ENCODE results near the gene SPATA31E1.

SPATA31E1 gene

GRCh38 chr9:87880116-87880515, 2.6 kb upstream of the SPATA31E1 start:
- no peak overlapping the region for H2BK12ac ChIP-seq (ENCODE audit: low read length)
- WGBS, 2 donors (ENCODE audit: extremely low coverage in 2 of 2, insufficient read length in 2 of 2, insufficient replicate concordance in 1 of 2) = no CpG with 5 or more reads among the region's 8 CpGs
- peaks cover 0 to 5% of the 10 kb centered on the region in 2 donors for H3K4me1 ChIP-seq (ENCODE audit: control insufficient read depth in 2 of 2, insufficient read depth in 1 of 2, low read depth in 1 of 2, low read length in 2 of 2)
- no peak for DNase-seq (ENCODE audit: low spot score)
- no peaks in the 10 kb centered on the region for H3K27me3 ChIP-seq (ENCODE audit: control insufficient read depth in 3 of 3, insufficient read depth in 3 of 3, low read depth in 1 of 3, low read length in 3 of 3)
- no peak overlapping the region for H2AFZ ChIP-seq (ENCODE audit: low read length)
- H3K27ac ChIP-seq (replicated peaks; ENCODE audit: low read length) = no peak overlapping the region
- no peaks in the 10 kb centered on the region for H3K36me3 ChIP-seq (replicated peaks in 1 of 2; ENCODE audit: control insufficient read depth in 2 of 2, insufficient read depth in 2 of 2, low read length in 2 of 2)
- H3K14ac ChIP-seq (ENCODE audit: low read length) = no peak overlapping the region
- H3K4me3 ChIP-seq (ENCODE audit: low read length in 2 of 2) = no peak overlapping the region
- no peak overlapping the region for H2AK5ac ChIP-seq (ENCODE audit: low read depth, low read length)
- no peak overlapping the region for H2BK15ac ChIP-seq (ENCODE audit: low read length)
- no peak overlapping the region for H4K8ac ChIP-seq (ENCODE audit: low read depth, low read length)
- no peak overlapping the region for H4K91ac ChIP-seq (ENCODE audit: low read depth, low read length, poor library complexity)
- no peak overlapping the region for H3K4ac ChIP-seq (ENCODE audit: low read length)
- H3K9ac ChIP-seq (ENCODE audit: low read depth, low read length, poor library complexity) = no peak overlapping the region
- no peak overlapping the region for H3K4me2 ChIP-seq (ENCODE audit: insufficient read depth, low read length, poor library complexity, severe bottlenecking)
- no peak overlapping the region for H3K18ac ChIP-seq (ENCODE audit: low read length)
- H3K79me1 ChIP-seq (ENCODE audit: low read depth, low read length) = no peaks in the 10 kb centered on the region
- H2BK5ac ChIP-seq (ENCODE audit: low read length) = no peak overlapping the region
- H2BK120ac ChIP-seq (ENCODE audit: low read depth, low read length) = no peak overlapping the region
- no peaks in the 10 kb centered on the region for H3K9me3 ChIP-seq (replicated peaks in 1 of 2; ENCODE audit: control insufficient read depth in 2 of 2, insufficient read depth in 1 of 2, low read depth in 1 of 2, low read length in 2 of 2)
- no peak overlapping the region for H3K23ac ChIP-seq (ENCODE audit: low read depth, low read length, poor library complexity)

GRCh38 chr9:87880683-87881082, 2.0 kb upstream of the SPATA31E1 start:
- no peak overlapping the region for H4K91ac ChIP-seq (ENCODE audit: low read depth, low read length, poor library complexity)
- DNase-seq (ENCODE audit: low spot score) = no peak
- WGBS, 2 donors (ENCODE audit: extremely low coverage in 2 of 2, insufficient read length in 2 of 2, insufficient replicate concordance in 1 of 2) = no CpG with 5 or more reads among the region's 6 CpGs

GRCh38 chr9:87883274-87883673, 597 bp downstream of the SPATA31E1 start:
- H3K18ac ChIP-seq (ENCODE audit: low read length) = no peak overlapping the region
- no peak overlapping the region for H3K27ac ChIP-seq (replicated peaks; ENCODE audit: low read length)
- no peaks in the 10 kb centered on the region for H3K79me1 ChIP-seq (ENCODE audit: low read depth, low read length)
- peaks cover 0 to 5% of the 10 kb centered on the region in 2 donors for H3K4me1 ChIP-seq (ENCODE audit: control insufficient read depth in 2 of 2, insufficient read depth in 1 of 2, low read depth in 1 of 2, low read length in 2 of 2)
- WGBS, 2 donors (ENCODE audit: extremely low coverage in 2 of 2, insufficient read length in 2 of 2, insufficient replicate concordance in 1 of 2) = no CpG with 5 or more reads among the region's 6 CpGs
- no peaks in the 10 kb centered on the region for H3K36me3 ChIP-seq (replicated peaks in 1 of 2; ENCODE audit: control insufficient read depth in 2 of 2, insufficient read depth in 2 of 2, low read length in 2 of 2)
- no peak overlapping the region for H3K4ac ChIP-seq (ENCODE audit: low read length)
- no peak overlapping the region for H3K23ac ChIP-seq (ENCODE audit: low read depth, low read length, poor library complexity)
- no peak for DNase-seq (ENCODE audit: low spot score)
- H4K8ac ChIP-seq (ENCODE audit: low read depth, low read length) = no peak overlapping the region
- peak overlapping the region; percentile 60 for H2BK15ac ChIP-seq (ENCODE audit: low read length)
- no peak overlapping the region for H3K14ac ChIP-seq (ENCODE audit: low read length)
- H3K9me3 ChIP-seq (replicated peaks in 1 of 2; ENCODE audit: control insufficient read depth in 2 of 2, insufficient read depth in 1 of 2, low read depth in 1 of 2, low read length in 2 of 2) = no peaks in the 10 kb centered on the region
- H2BK120ac ChIP-seq (ENCODE audit: low read depth, low read length) = no peak overlapping the region
- H2BK5ac ChIP-seq (ENCODE audit: low read length) = peak overlapping the region; percentile 7
- no peak overlapping the region for H4K91ac ChIP-seq (ENCODE audit: low read depth, low read length, poor library complexity)
- no peaks in the 10 kb centered on the region for H3K27me3 ChIP-seq (ENCODE audit: control insufficient read depth in 3 of 3, insufficient read depth in 3 of 3, low read depth in 1 of 3, low read length in 3 of 3)
- no peak overlapping the region for H3K4me3 ChIP-seq (ENCODE audit: low read length in 2 of 2)
- no peak overlapping the region for H3K4me2 ChIP-seq (ENCODE audit: insufficient read depth, low read length, poor library complexity, severe bottlenecking)
- H3K9ac ChIP-seq (ENCODE audit: low read depth, low read length, poor library complexity) = no peak overlapping the region
- H2AK5ac ChIP-seq (ENCODE audit: low read depth, low read length) = peak overlapping the region; percentile 6
- H2BK12ac ChIP-seq (ENCODE audit: low read length) = no peak overlapping the region
- H2AFZ ChIP-seq (ENCODE audit: low read length) = no peak overlapping the region

More at GRCh38 chr9:87880683-87881082, 2.0 kb upstream of the SPATA31E1 start:
- H3K4ac ChIP-seq (ENCODE audit: low read length) = no peak overlapping the region
- H2BK120ac ChIP-seq (ENCODE audit: low read depth, low read length) = no peak overlapping the region
- H3K9me3 ChIP-seq (replicated peaks in 1 of 2; ENCODE audit: control insufficient read depth in 2 of 2, insufficient read depth in 1 of 2, low read depth in 1 of 2, low read length in 2 of 2) = no peaks in the 10 kb centered on the region
- H3K4me3 ChIP-seq (ENCODE audit: low read length in 2 of 2) = no peak overlapping the region
- no peaks in the 10 kb centered on the region for H3K79me1 ChIP-seq (ENCODE audit: low read depth, low read length)
- H3K4me1 ChIP-seq (ENCODE audit: control insufficient read depth in 2 of 2, insufficient read depth in 1 of 2, low read depth in 1 of 2, low read length in 2 of 2) = peaks cover 0 to 5% of the 10 kb centered on the region in 2 donors
- H3K14ac ChIP-seq (ENCODE audit: low read length) = no peak overlapping the region
- H3K23ac ChIP-seq (ENCODE audit: low read depth, low read length, poor library complexity) = no peak overlapping the region
- no peak overlapping the region for H3K9ac ChIP-seq (ENCODE audit: low read depth, low read length, poor library complexity)
- H3K4me2 ChIP-seq (ENCODE audit: insufficient read depth, low read length, poor library complexity, severe bottlenecking) = no peak overlapping the region
- no peak overlapping the region for H2AFZ ChIP-seq (ENCODE audit: low read length)
- no peaks in the 10 kb centered on the region for H3K27me3 ChIP-seq (ENCODE audit: control insufficient read depth in 3 of 3, insufficient read depth in 3 of 3, low read depth in 1 of 3, low read length in 3 of 3)
- H2BK15ac ChIP-seq (ENCODE audit: low read length) = no peak overlapping the region
- no peak overlapping the region for H2BK5ac ChIP-seq (ENCODE audit: low read length)
- H2AK5ac ChIP-seq (ENCODE audit: low read depth, low read length) = no peak overlapping the region
- H2BK12ac ChIP-seq (ENCODE audit: low read length) = no peak overlapping the region
- no peak overlapping the region for H3K27ac ChIP-seq (replicated peaks; ENCODE audit: low read length)
- H3K18ac ChIP-seq (ENCODE audit: low read length) = no peak overlapping the region
- peak overlapping the region; percentile 83 for H4K8ac ChIP-seq (ENCODE audit: low read depth, low read length)
- H3K36me3 ChIP-seq (replicated peaks in 1 of 2; ENCODE audit: control insufficient read depth in 2 of 2, insufficient read depth in 2 of 2, low read length in 2 of 2) = no peaks in the 10 kb centered on the region

- no peak overlapping the region for H3K4me3 ChIP-seq (ENCODE audit: low read length in 2 of 2)
- H3K9me3 ChIP-seq (replicated peaks in 1 of 2; ENCODE audit: control insufficient read depth in 2 of 2, insufficient read depth in 1 of 2, low read depth in 1 of 2, low read length in 2 of 2) = no peaks in the 10 kb centered on the region
- no peak overlapping the region for H2AFZ ChIP-seq (ENCODE audit: low read length)
- peaks cover 0 to 5% of the 10 kb centered on the region in 2 donors for H3K4me1 ChIP-seq (ENCODE audit: control insufficient read depth in 2 of 2, insufficient read depth in 1 of 2, low read depth in 1 of 2, low read length in 2 of 2)
- no peaks in the 10 kb centered on the region for H3K79me1 ChIP-seq (ENCODE audit: low read depth, low read length)
- no peak overlapping the region for H3K27ac ChIP-seq (replicated peaks; ENCODE audit: low read length)
- H2BK120ac ChIP-seq (ENCODE audit: low read depth, low read length) = no peak overlapping the region
- no peak overlapping the region for H2BK5ac ChIP-seq (ENCODE audit: low read length)
- no peak overlapping the region for H3K23ac ChIP-seq (ENCODE audit: low read depth, low read length, poor library complexity)
- no peak overlapping the region for H2BK12ac ChIP-seq (ENCODE audit: low read length)
- H3K4ac ChIP-seq (ENCODE audit: low read length) = no peak overlapping the region
- no CpG with 5 or more reads among the region's 8 CpGs for WGBS, 2 donors (ENCODE audit: extremely low coverage in 2 of 2, insufficient read length in 2 of 2, insufficient replicate concordance in 1 of 2)
- H3K9ac ChIP-seq (ENCODE audit: low read depth, low read length, poor library complexity) = no peak overlapping the region
- no peak overlapping the region for H4K91ac ChIP-seq (ENCODE audit: low read depth, low read length, poor library complexity)
- no peak overlapping the region for H3K18ac ChIP-seq (ENCODE audit: low read length)
- H3K36me3 ChIP-seq (replicated peaks in 1 of 2; ENCODE audit: control insufficient read depth in 2 of 2, insufficient read depth in 2 of 2, low read length in 2 of 2) = no peaks in the 10 kb centered on the region
- H3K4me2 ChIP-seq (ENCODE audit: insufficient read depth, low read length, poor library complexity, severe bottlenecking) = no peak overlapping the region
- no peak for DNase-seq (ENCODE audit: low spot score)
- H2BK15ac ChIP-seq (ENCODE audit: low read length) = peak overlapping the region; percentile 41
- H3K14ac ChIP-seq (ENCODE audit: low read length) = no peak overlapping the region
- no peak overlapping the region for H4K8ac ChIP-seq (ENCODE audit: low read depth, low read length)
- no peak overlapping the region for H2AK5ac ChIP-seq (ENCODE audit: low read depth, low read length)
- H3K27me3 ChIP-seq (ENCODE audit: control insufficient read depth in 3 of 3, insufficient read depth in 3 of 3, low read depth in 1 of 3, low read length in 3 of 3) = no peaks in the 10 kb centered on the region
Observed at GRCh38 chr9:87883990-87884389, 1.3 kb downstream of the SPATA31E1 start.
